HG02943 (cell line): ENCODE measurements around the gene SPTAN1.
"Not testable (repeated sequence)": the region's sequence is repeated elsewhere in the genome, so short reads cannot be mapped to it uniquely, and the experiment has no call there.

Experiments used
- ATAC-seq: cut with Tn5 transposase; IDR thresholded peaks from one replicate; pipeline ENCODE4 v1.9.1; 2021; ENCODE audit warnings: mild to moderate bottlenecking, low read depth, moderate library complexity; ENCODE audit not compliant: unreplicated experiment

SPTAN1 gene

GRCh38 chr9:128552744-128553440 is 505 bp downstream of the SPTAN1 start:
- ATAC-seq: peak; percentile 24

- ATAC-seq: no peak
These were observed 1.3 kb downstream of the SPTAN1 start for GRCh38 chr9:128553728-128554127.

- no peak for ATAC-seq
These were observed 1.9 kb downstream of the SPTAN1 start for GRCh38 chr9:128554155-128554862.

GRCh38 chr9:128555180-128555721 is 2.9 kb downstream of the SPTAN1 start:
- ATAC-seq: no peak

- ATAC-seq: no peak
These were observed 3.9 kb downstream of the SPTAN1 start for GRCh38 chr9:128556276-128556675.

- no peak for ATAC-seq
These were observed 4.7 kb downstream of the SPTAN1 start for GRCh38 chr9:128556926-128557634.

- peak; percentile 57 for ATAC-seq
These were observed 6.3 kb downstream of the SPTAN1 start for GRCh38 chr9:128558431-128559310.

GRCh38 chr9:128565578-128565977 is 13.2 kb downstream of the SPTAN1 start:
- no peak for ATAC-seq

GRCh38 chr9:128568470-128569078 is 16.2 kb downstream of the SPTAN1 start:
- no peak for ATAC-seq

- ATAC-seq: no peak
These were observed 23.1 kb downstream of the SPTAN1 start for GRCh38 chr9:128575469-128575868.

- no peak for ATAC-seq
These were observed 23.5 kb downstream of the SPTAN1 start for GRCh38 chr9:128575916-128576315.

- ATAC-seq: no peak
These were observed 24.8 kb downstream of the SPTAN1 start for GRCh38 chr9:128577206-128577605.

- no peak for ATAC-seq
These were observed 26.8 kb downstream of the SPTAN1 start for GRCh38 chr9:128579194-128579593.

GRCh38 chr9:128580731-128581130 is 28.3 kb downstream of the SPTAN1 start:
- no peak for ATAC-seq

GRCh38 chr9:128585155-128585554 is 32.8 kb downstream of the SPTAN1 start:
- ATAC-seq: not testable (repeated sequence)

- ATAC-seq: not testable (repeated sequence)
These were observed 34.5 kb downstream of the SPTAN1 start for GRCh38 chr9:128586934-128587333.

GRCh38 chr9:128587453-128587852 is 35.1 kb downstream of the SPTAN1 start:
- ATAC-seq: no peak

GRCh38 chr9:128588581-128589233 is 36.3 kb downstream of the SPTAN1 start:
- no peak for ATAC-seq

GRCh38 chr9:128593039-128593438 is 40.7 kb downstream of the SPTAN1 start:
- no peak for ATAC-seq
